GM06990 (cell line): ENCODE measurements around the gene FAHD1.
A peak's percentile ranks its signal among the peaks of the same experiment; 100 is the strongest.

Experiments
- DNase-seq: peaks from one replicate; pipeline ENCODE4 v3.0.0-alpha.2; 2011; ENCODE audit not compliant: insufficient read length; ENCODE audit errors: extremely low read depth
- H3K27me3 ChIP-seq: replicated peaks from 2 replicates; pipeline ENCODE4 v1.6.0; 2011; ENCODE audit warnings: low read length; ENCODE audit not compliant: control insufficient read depth, insufficient read depth
- H3K36me3 ChIP-seq: 2 replicates; pipeline ENCODE4 v1.5.1; 2011; ENCODE audit warnings: low read length; ENCODE audit not compliant: control insufficient read depth, insufficient read depth
- H3K4me3 ChIP-seq: replicated peaks from 2 replicates; pipeline ENCODE4 v1.5.1; 2011; ENCODE audit warnings: low read depth, mild to moderate bottlenecking, control low read depth, low read length
- CTCF ChIP-seq: IDR thresholded peaks from 2 replicates; pipeline ENCODE4 v1.5.1; 2011; ENCODE audit warnings: low read length, control low read depth, mild to moderate bottlenecking, inconsistent platforms; ENCODE audit not compliant: insufficient read depth, poor library complexity, severe bottlenecking

The FAHD1 gene

DNA sequence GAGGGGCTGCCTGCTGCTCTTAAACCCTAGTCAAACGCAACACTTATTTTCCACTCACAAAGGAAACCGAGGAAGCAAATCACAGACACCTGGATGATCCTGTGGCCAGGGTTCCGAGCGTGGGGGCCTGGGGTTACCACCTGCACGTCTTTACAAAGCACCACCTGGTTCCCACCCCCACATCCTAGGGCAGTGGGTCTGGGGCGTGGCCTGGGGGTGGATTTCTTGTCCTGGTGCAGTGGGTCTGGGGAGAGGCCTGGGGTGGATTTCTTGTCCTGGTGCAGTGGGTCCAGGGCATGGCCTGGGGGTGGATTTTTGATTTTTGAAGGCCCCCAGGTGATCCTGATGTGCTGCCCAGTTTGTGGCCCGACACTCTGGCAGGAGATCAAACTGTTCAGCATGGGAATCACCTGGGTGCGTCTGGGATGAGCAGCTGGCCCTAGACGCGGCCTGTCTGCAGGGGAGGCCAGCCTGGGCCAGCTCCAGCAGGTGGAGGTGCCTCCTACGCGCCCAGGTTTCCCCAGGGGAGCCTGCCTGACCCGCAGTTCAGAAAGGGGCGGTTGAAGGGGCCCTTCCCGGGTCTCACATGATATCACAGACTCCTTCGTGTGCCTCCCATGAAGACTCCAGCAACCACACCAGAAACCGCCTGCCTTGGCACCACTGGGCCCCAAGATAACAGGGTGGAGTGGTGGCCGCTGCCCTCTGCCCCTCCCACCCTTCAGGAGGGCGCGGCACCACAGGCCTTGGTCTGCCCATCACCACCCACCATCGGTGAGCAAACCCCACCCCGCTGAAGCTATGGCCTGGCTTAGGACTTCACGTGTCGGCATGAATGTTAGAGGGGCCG lies 6.7 kb upstream of the FAHD1 start:
- Histone ChIP-seq H3K4me3 (no peak overlapping the region), H3K36me3 (peaks cover 8% of the 10 kb centered on the region), H3K27me3 (no peaks in the 10 kb centered on the region)
- no peak for DNase-seq
- no peak for TF ChIP-seq CTCF

DNA sequence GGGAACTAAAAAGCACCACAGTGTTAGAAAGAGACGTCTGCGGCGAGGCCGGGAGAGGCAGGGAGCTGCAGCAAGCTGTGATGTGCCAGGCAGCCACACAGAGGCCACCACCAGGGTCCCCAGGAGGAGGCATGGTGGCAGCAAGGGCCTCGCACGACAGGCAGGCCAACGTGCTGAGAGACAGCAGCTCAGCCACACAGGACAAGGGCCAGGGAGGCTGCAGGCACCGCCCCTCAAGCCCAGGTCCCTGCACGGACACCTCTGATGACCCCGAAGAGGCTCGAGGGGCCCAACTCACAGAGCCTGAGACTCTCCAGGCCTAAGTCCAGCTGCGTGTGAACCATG lies 6.1 kb upstream of the FAHD1 start:
- H3K36me3 ChIP-seq, result peaks cover 8% of the 10 kb centered on the region
- H3K27me3 ChIP-seq, result no peaks in the 10 kb centered on the region
- no peak for DNase-seq
- TF ChIP-seq CTCF, result no peak
- no peak overlapping the region for H3K4me3 ChIP-seq

DNA sequence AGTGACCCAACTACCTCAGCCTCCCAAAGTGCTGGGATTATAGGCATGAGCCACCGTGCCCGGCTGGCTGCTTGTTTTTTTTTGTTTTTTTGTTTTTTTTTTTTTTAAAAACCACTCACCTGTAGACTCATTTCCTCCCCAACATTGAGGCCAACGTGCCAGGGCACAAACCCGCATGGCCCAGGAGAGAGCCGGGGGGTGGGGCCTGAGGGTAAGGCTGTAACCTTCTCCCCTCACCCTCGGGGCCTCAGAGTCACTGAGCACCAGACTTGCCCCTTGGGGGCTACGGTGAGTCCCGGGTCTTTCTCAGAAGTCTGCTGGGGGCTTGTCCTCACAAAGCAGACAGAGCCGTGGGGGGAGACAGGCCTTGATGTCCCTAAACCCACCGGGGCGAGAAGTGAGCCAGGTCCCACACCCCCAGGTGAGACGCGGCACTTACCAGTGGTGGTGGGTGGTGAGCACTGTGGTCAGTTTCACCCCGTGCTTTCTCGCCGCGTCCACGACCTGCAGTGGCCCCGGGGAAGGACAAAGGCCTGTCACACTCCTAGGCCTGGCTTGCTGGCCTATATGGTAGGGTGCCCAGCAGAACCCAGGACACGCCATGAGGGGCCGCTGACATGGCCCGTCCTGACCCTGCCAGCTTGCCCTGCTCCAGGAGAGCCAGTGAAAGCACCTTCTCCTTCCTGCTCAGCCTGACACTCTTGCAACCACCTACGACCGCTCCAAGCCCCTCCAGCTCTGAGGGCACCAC lies 5.0 kb upstream of the FAHD1 start:
- no peaks in the 10 kb centered on the region for H3K27me3 ChIP-seq
- no peak for TF ChIP-seq CTCF
- DNase-seq, result no peak
- H3K36me3 ChIP-seq, result peaks cover 5% of the 10 kb centered on the region
- H3K4me3 ChIP-seq, result no peak overlapping the region

DNA sequence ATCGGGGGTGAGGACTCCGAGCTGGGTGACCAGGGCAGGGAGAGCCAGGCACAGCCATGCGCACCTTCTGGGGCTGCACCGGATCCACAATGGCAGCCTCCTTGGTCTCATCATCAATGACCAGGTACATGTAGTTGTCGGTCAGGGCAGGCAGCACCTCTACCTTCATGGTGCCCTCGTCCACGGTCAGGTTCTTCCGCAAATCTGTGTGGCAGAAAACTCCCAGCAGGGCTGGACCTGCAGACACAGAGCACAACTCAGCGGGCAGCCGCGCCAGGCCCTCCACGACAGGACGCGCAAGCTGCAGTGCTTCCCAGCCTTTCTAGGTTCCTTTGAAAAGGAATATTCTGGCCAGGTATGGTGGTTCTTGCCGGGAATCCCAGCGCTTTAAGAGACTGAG lies 4.2 kb upstream of the FAHD1 start:
- no peak for TF ChIP-seq CTCF
- Histone ChIP-seq H3K36me3 (peaks cover 5% of the 10 kb centered on the region), H3K27me3 (no peaks in the 10 kb centered on the region), H3K4me3 (no peak overlapping the region)
- no peak for DNase-seq

GRCh38 chr16:1823821-1824220 lies 3.2 kb upstream of the FAHD1 start:
- Histone ChIP-seq H3K27me3 (no peaks in the 10 kb centered on the region), H3K36me3 (peaks cover 3% of the 10 kb centered on the region; the same call in 1 of the 2 replicates), H3K4me3 (no peak overlapping the region)
- peak; percentile 34 for DNase-seq
- TF ChIP-seq CTCF, result peak; percentile 61
